ENCODE results near the gene NRCAM. TPM values are rescaled to one million over a fixed set of nuclear protein-coding genes. Genes with fewer than 3 reads are reported as not detected.

NRCAM gene
- total and polyA plus RNA-seq, 10 of the 15 experiments (the other 5 are each of a cell fraction or from before 2014, with no cell fraction given), result 0.30 to 2.0 (median 1.0) TPM

DNA sequence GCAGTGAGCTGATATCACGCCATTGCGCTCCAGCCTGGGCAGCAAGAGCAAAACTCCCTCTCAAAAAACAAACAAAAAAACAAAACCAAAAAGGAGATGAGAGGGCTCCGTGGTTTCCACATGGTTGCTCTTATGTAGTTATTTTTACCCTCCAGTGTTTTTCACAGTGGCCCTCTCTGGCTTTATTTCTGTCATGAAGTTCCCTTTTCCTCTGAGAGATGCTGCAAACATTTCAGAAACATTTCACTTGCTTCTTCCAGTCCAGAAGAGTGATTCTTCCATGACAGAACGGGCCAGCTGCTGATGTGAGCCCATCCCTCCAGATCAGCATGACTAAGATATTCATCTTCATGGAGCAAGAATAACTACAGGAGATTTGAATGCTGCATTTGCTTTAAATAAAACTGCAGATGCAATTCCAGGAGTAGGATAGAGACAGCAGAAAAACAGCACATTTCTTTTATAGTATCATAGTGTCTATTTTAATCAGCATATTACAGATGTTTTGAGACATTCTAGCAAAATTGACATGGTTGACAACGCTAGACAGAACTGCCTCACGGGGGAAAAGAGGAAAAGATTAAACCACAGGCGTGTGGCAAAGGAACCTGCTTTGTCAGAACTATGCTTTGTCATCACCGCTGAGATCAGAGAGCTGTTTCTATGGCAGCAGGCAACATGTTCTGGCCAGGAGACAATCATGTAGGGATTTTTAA is 40.3 kb downstream of the NRCAM start:
- no TSS peak for BruUV-seq (replicated peaks)
- no peaks in the 10 kb centered on the region for H3K9me3 ChIP-seq (replicated peaks; ENCODE audit: control insufficient read depth, insufficient read depth, low read length)
- H3K4me2 ChIP-seq (ENCODE audit: control insufficient read depth, insufficient read depth), result peak overlapping the region; percentile 78
- intact Hi-C loops (cut with micrococcal nuclease; ENCODE audit: unreplicated experiment) (no loop called here), in situ Hi-C loops (cut with MboI) (no loop called here)
- POLR2A ChIA-PET, result no interaction called here
- RAD21 ChIA-PET (ENCODE audit: unreplicated experiment), result no interaction called here
- no peaks in the 10 kb centered on the region for H3K36me3 ChIP-seq (ENCODE audit: control insufficient read depth in 2 of 2, insufficient read depth in 2 of 2, low read length in 1 of 2)
- no peaks in the 10 kb centered on the region for H3K79me2 ChIP-seq (ENCODE audit: control insufficient read depth, insufficient read depth, low read length)
- H3K4me3 ChIP-seq, result peak overlapping the region; percentile 48; the same call in 1 of the 2 replicates
- no peak overlapping the region for H3K27ac ChIP-seq (ENCODE audit: control insufficient read depth, insufficient read depth)
- 1% methylated on average over 8 of the region's 8 CpGs for WGBS (ENCODE audit: insufficient coverage, insufficient replicate concordance, low lambda C conversion rate, missing lambda C conversion rate)
- H3K4me1 ChIP-seq (ENCODE audit: control insufficient read depth, insufficient read depth, low read length), result peaks cover 18% of the 10 kb centered on the region
- ATAC-seq (peak; percentile 88), FAIRE-seq (peak; percentile 52), DNase-seq (ENCODE audit: low read depth, low spot score) (peak; percentile 60)
- CTCF ChIA-PET, result interaction anchor here (0.7 to 1.4 kb wide), 2 partner anchors 33 to 37 kb away, joined by 3 read pairs; no protein-coding TSS in a partner anchor
- no peak overlapping the region for H3K9ac ChIP-seq (ENCODE audit: control insufficient read depth, insufficient read depth, low read length)
- no peaks in the 10 kb centered on the region for H4K20me1 ChIP-seq (ENCODE audit: control insufficient read depth, insufficient read depth)
- SMC1A ChIA-PET (ENCODE audit: uncharacterized antibody, unreplicated experiment), result no interaction called here
- H3K27me3 ChIP-seq (replicated peaks in 1 of 2; ENCODE audit: control insufficient read depth in 2 of 2, insufficient read depth in 2 of 2, low read length in 1 of 2), result no peaks in the 10 kb centered on the region; a peak in 1 of 4 replicates
- H2AFZ ChIP-seq (ENCODE audit: control insufficient read depth, low read depth, low read length), result no peak overlapping the region
- no peak for TF ChIP-seq KDM1A (IDR thresholded peaks at IDR 0.05; ENCODE audit: borderline replicate concordance)
- no peak for TF ChIP-seq RBBP5 (conservative IDR thresholded peaks at IDR 0.05)
- no peak for TF ChIP-seq SMC3 (IDR thresholded peaks at IDR 0.05; ENCODE audit: borderline replicate concordance, low read length)
- peak; percentile 44; the same call in 1 of the 2 replicates for TF ChIP-seq CREM (IDR thresholded peaks at IDR 0.05; ENCODE audit: low read depth)
- no peak for TF ChIP-seq CEBPB (IDR thresholded peaks at IDR 0.05; ENCODE audit: borderline replicate concordance in 1 of 2, low read depth in 2 of 2, low read length in 2 of 2)
- 0 out of 2 replicates have a peak, but pooled peaks have one; percentile 32 for TF ChIP-seq NBN (IDR thresholded peaks at IDR 0.05)
- no peak for TF ChIP-seq HDAC2 (IDR thresholded peaks at IDR 0.05)
- 0 out of 2 replicates have a peak, but pooled peaks have one; percentile 35 for TF ChIP-seq YY1 (IDR thresholded peaks at IDR 0.05; ENCODE audit: low read depth, low read length)
- TF ChIP-seq MEF2B (IDR thresholded peaks at IDR 0.05; ENCODE audit: partially characterized antibody, poor library complexity, severe bottlenecking), result peak; percentile 87
- peak; percentile 45; the same call in 1 of the 2 replicates for TF ChIP-seq MTA2 (IDR thresholded peaks at IDR 0.05; ENCODE audit: low read depth)
- TF ChIP-seq NFIC (IDR thresholded peaks at IDR 0.05; ENCODE audit: low read depth, low read length), result peak; percentile 72
- TF ChIP-seq EED (IDR thresholded peaks at IDR 0.05; ENCODE audit: low read depth), result peak; percentile 16
- TF ChIP-seq, protein P1, sequence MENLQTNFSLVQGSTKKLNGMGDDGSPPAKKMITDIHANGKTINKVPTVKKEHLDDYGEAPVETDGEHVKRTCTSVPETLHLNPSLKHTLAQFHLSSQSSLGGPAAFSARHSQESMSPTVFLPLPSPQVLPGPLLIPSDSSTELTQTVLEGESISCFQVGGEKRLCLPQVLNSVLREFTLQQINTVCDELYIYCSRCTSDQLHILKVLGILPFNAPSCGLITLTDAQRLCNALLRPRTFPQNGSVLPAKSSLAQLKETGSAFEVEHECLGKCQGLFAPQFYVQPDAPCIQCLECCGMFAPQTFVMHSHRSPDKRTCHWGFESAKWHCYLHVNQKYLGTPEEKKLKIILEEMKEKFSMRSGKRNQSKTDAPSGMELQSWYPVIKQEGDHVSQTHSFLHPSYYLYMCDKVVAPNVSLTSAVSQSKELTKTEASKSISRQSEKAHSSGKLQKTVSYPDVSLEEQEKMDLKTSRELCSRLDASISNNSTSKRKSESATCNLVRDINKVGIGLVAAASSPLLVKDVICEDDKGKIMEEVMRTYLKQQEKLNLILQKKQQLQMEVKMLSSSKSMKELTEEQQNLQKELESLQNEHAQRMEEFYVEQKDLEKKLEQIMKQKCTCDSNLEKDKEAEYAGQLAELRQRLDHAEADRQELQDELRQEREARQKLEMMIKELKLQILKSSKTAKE (IDR thresholded peaks at IDR 0.05; ENCODE audit: low read depth, poor library complexity, severe bottlenecking), result no peak
- TF ChIP-seq NR2C1 (IDR thresholded peaks at IDR 0.05), result no peak
- TF ChIP-seq, protein P2, sequence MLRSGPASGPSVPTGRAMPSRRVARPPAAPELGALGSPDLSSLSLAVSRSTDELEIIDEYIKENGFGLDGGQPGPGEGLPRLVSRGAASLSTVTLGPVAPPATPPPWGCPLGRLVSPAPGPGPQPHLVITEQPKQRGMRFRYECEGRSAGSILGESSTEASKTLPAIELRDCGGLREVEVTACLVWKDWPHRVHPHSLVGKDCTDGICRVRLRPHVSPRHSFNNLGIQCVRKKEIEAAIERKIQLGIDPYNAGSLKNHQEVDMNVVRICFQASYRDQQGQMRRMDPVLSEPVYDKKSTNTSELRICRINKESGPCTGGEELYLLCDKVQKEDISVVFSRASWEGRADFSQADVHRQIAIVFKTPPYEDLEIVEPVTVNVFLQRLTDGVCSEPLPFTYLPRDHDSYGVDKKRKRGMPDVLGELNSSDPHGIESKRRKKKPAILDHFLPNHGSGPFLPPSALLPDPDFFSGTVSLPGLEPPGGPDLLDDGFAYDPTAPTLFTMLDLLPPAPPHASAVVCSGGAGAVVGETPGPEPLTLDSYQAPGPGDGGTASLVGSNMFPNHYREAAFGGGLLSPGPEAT (IDR thresholded peaks at IDR 0.05; ENCODE audit: low read depth), result peak; percentile 51; the same call in 1 of the 2 replicates
- TF ChIP-seq MTA3 (IDR thresholded peaks at IDR 0.05; ENCODE audit: borderline replicate concordance, low read length), result 0 out of 2 replicates have a peak, but pooled peaks have one; percentile 50
- peak; percentile 93 for TF ChIP-seq MEF2A (IDR thresholded peaks at IDR 0.05; ENCODE audit: insufficient read depth, low read depth, low read length)
- TF ChIP-seq, protein P3, sequence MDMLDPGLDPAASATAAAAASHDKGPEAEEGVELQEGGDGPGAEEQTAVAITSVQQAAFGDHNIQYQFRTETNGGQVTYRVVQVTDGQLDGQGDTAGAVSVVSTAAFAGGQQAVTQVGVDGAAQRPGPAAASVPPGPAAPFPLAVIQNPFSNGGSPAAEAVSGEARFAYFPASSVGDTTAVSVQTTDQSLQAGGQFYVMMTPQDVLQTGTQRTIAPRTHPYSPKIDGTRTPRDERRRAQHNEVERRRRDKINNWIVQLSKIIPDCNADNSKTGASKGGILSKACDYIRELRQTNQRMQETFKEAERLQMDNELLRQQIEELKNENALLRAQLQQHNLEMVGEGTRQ (IDR thresholded peaks at IDR 0.05; ENCODE audit: borderline replicate concordance, low read depth, low read length), result no peak
- no peak for TF ChIP-seq EZH2 (IDR thresholded peaks at IDR 0.05; ENCODE audit: borderline replicate concordance, control insufficient read depth, low read depth, low read length)
- TF ChIP-seq IRF4 (IDR thresholded peaks at IDR 0.05; ENCODE audit: low read depth, low read length), result 0 out of 2 replicates have a peak, but pooled peaks have one; percentile 11
- no peak for TF ChIP-seq HDGF (IDR thresholded peaks at IDR 0.05)
- peak; percentile 80 for TF ChIP-seq CREB1 (IDR thresholded peaks at IDR 0.05; ENCODE audit: low read depth)
